Right ventricle myocardium superior (tissue), 1 donor: ENCODE measurements around the gene NPR1. TPM values are rescaled to one million over a fixed set of nuclear protein-coding genes. Genes with fewer than 3 reads are reported as not detected.

Source experiments
- microRNA-seq: library from miRNA; unstranded; fragments of <30 nt; microRNA quantifications from one replicate; pipeline ENCODE4 v1.2.0, GENCODE V29; 2020
- total RNA-seq: library from RNA; stranded (reverse); fragmentation: NEBNext Ultra II Directional; extraction: Animal tissue kit (Norgen Biotek cat#: 25700); gene quantifications from one replicate; pipeline ENCODE4 v1.2.1, GENCODE V29; 2021
- donor health status: DM: no; HTN: yes; CAD: no; lungs with severe emphysema.

The NPR1 gene
- total RNA-seq, 1 donor from 2014 or later: 10.0 TPM

Small RNA genes within 50 kb of the gene (microRNA-seq; reads per million reads assigned to microRNA genes)
- gene MIR8083: not detected

Other genes with a start within 250 kb of the NPR1 start
- gene S100A7, start 218.0 kb upstream of the NPR1 start, total RNA-seq: not detected
- gene S100A6, start 142.7 kb upstream of the NPR1 start, total RNA-seq: 260 TPM
- not detected for gene S100A5, start 137.8 kb upstream of the NPR1 start, total RNA-seq
- 130 TPM for gene S100A4, start 132.9 kb upstream of the NPR1 start, total RNA-seq
- 0.70 TPM for gene S100A3, start 129.4 kb upstream of the NPR1 start, total RNA-seq
- gene S100A2, start 112.8 kb upstream of the NPR1 start, total RNA-seq: 2.3 TPM
- gene S100A16, start 65.6 kb upstream of the NPR1 start, total RNA-seq: 44.3 TPM
- gene S100A14, start 62.4 kb upstream of the NPR1 start, total RNA-seq: 5.8 TPM
- gene S100A13, start 51.2 kb upstream of the NPR1 start, total RNA-seq: 153 TPM
- 2,267 TPM for gene S100A1, start 50.3 kb upstream of the NPR1 start, total RNA-seq
- gene CHTOP, start 44.6 kb upstream of the NPR1 start, total RNA-seq: 68.1 TPM
- gene SNAPIN, start 20.0 kb upstream of the NPR1 start, total RNA-seq: 57.2 TPM
- 55.3 TPM for gene ILF2, start 7.7 kb upstream of the NPR1 start, total RNA-seq
- gene INTS3, start 49.4 kb downstream of the NPR1 start, total RNA-seq: 31.8 TPM
- gene SLC27A3, start 96.7 kb downstream of the NPR1 start, total RNA-seq: 12.0 TPM
- 30.1 TPM for gene GATAD2B, start 244.3 kb downstream of the NPR1 start, total RNA-seq